Stimulated activated naive CD8-positive, alpha-beta T cell treated with anti-CD3 and anti-CD28 coated beads, Interleukin-15, Interleukin-2, amounts not matched to agents 100 ng/mL and 50 ng/mL, for 24 hours (primary cell): ENCODE results near the gene CDH4.
"Not testable (repeated sequence)": the region's sequence is repeated elsewhere in the genome, so short reads cannot be mapped to it uniquely, and the experiment has no call there.

Source experiments
- H3K27ac Mint-ChIP-seq: one replicate; pipeline ENCODE4 v1.8.0; 2021; ENCODE audit warnings: mild to moderate bottlenecking, mixed read lengths
- H3K27me3 Mint-ChIP-seq: one replicate; pipeline ENCODE4 v1.8.0; 2021; ENCODE audit warnings: mixed read lengths
- H3K36me3 Mint-ChIP-seq: one replicate; pipeline ENCODE4 v1.8.0; 2021; ENCODE audit warnings: low read depth, mixed read lengths
- H3K4me1 Mint-ChIP-seq: one replicate; pipeline ENCODE4 v1.8.0; 2021; ENCODE audit warnings: low read depth, mixed read lengths
- H3K4me3 Mint-ChIP-seq: one replicate; pipeline ENCODE4 v1.8.0; 2021; ENCODE audit warnings: mild to moderate bottlenecking, mixed read lengths
- H3K9me3 Mint-ChIP-seq: one replicate; pipeline ENCODE4 v1.8.0; 2021; ENCODE audit warnings: mixed read lengths

CDH4 gene

DNA sequence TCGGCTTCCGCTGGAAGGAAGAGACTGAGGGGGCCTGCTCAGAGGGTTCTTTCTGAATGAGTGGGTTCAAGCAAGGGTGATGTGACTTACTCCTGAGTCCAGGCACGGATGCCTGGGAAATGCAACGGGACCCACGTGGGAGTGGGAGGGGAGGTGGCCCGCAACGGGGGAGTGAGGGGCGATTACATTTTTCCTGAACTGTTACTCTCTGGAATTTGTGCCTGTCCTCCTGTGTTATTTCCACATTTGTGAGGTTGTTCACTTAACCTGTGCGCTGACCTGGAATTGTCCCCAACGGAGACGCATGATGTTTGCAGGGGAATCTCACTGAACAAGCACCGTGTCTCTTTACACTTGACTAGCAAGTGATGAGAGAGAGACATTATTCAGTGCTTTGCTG lies 209.4 kb downstream of the CDH4 start:
- H3K27me3 Mint-ChIP-seq = no peaks in the 10 kb centered on the region
- H3K27ac Mint-ChIP-seq = no peak overlapping the region
- H3K36me3 Mint-ChIP-seq = no peaks in the 10 kb centered on the region
- no peaks in the 10 kb centered on the region for H3K9me3 Mint-ChIP-seq
- H3K4me1 Mint-ChIP-seq = no peaks in the 10 kb centered on the region
- H3K4me3 Mint-ChIP-seq = no peak overlapping the region

- Mint-ChIP-seq H3K4me3 (no peak overlapping the region), H3K36me3 (no peaks in the 10 kb centered on the region), H3K27me3 (no peaks in the 10 kb centered on the region), H3K9me3 (peaks cover 11% of the 10 kb centered on the region), H3K4me1 (no peaks in the 10 kb centered on the region), H3K27ac (no peak overlapping the region)
Observed at GRCh38 chr20:61464307-61465303, 212.5 kb downstream of the CDH4 start.

DNA sequence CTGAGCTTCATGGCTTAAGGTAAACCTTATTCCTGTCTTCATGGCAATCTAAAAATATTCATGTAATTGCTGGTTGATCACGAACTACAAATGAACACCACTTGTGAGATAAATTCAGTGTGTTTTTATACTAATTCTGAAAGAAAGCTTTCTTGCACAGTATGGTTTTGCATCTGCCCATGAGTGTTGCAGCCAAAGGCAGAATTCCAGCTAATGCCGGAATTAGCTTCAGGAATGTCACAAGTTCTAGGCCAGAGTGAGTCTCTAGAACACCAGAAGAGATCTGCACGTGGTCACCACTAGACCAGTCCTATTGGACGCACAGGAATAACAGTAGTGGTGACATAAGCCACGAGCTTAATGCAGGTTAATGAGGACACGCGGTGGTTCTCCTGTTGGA lies 223.7 kb downstream of the CDH4 start:
- Mint-ChIP-seq H3K4me1 (no peaks in the 10 kb centered on the region), H3K36me3 (no peaks in the 10 kb centered on the region), H3K27ac (no peak overlapping the region), H3K9me3 (peaks cover 9% of the 10 kb centered on the region), H3K27me3 (peaks cover 3% of the 10 kb centered on the region), H3K4me3 (no peak overlapping the region)

- Mint-ChIP-seq H3K36me3 (no peaks in the 10 kb centered on the region), H3K9me3 (peaks cover 9% of the 10 kb centered on the region), H3K27me3 (peaks cover 3% of the 10 kb centered on the region), H3K4me1 (no peaks in the 10 kb centered on the region), H3K4me3 (no peak overlapping the region), H3K27ac (no peak overlapping the region)
Observed at GRCh38 chr20:61476956-61477355, 224.9 kb downstream of the CDH4 start.

- Mint-ChIP-seq H3K9me3 (peaks cover 9% of the 10 kb centered on the region), H3K27ac (no peak overlapping the region), H3K36me3 (no peaks in the 10 kb centered on the region), H3K4me3 (no peak overlapping the region), H3K4me1 (no peaks in the 10 kb centered on the region), H3K27me3 (peaks cover 3% of the 10 kb centered on the region)
Observed at GRCh38 chr20:61477451-61477861, 225.4 kb downstream of the CDH4 start.

DNA sequence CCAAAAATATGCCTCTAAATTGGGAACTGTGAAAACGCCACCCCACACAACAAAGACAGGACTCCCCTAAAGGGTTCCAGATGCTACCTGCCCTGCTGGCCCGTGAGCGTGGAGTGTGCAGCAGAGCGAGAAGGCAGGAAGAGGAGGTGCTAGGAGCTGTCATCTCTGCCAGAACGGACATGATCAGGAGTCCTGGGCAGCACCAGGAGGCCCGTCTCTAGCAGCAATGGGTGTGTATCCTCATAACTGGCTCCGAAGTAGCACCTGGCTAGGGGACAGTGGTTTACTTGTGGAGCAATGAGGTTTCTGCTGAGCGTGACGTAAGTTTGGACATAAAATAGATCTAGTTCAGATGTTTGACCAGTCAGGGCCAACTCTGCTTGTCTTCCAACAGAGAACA lies 226.0 kb downstream of the CDH4 start:
- H3K4me3 Mint-ChIP-seq = no peak overlapping the region

DNA sequence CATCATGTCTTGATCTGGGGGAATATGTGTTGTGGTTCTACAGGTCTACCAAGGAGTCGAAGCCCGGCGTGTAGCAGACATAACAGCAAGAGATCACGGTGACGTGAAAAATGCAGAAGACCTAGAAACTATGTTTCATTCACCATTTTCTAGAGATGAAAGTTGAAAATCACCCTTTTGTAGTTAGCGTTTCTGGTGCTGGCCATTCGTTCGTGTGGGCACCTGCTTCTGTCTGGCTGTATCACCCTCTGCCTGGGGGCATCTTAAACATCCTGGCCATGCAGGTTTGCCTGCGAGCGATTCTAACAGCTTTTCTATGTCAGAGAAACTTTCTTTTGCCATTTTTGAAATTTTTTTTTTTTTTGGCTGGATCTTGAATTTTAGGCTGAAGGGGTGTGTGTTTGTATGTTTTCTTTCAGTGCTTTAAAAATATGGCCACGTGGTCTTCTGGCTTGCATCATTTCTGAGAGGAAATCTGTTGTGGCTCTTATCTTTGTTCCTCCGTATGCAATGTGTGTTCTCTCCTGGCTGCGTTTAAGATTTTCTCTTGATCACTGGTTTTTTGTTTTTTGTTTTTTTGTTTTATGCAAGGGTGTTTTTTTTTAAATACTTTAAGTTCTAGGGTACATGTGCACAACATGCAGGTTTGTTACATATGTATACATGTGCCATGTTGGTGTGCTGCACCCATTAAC lies 226.7 kb downstream of the CDH4 start:
- H3K9me3 Mint-ChIP-seq = peaks cover 10% of the 10 kb centered on the region
- H3K27me3 Mint-ChIP-seq = peaks cover 3% of the 10 kb centered on the region
- no peaks in the 10 kb centered on the region for H3K36me3 Mint-ChIP-seq
- no peaks in the 10 kb centered on the region for H3K4me1 Mint-ChIP-seq
- H3K27ac Mint-ChIP-seq = no peak overlapping the region
- H3K4me3 Mint-ChIP-seq = no peak overlapping the region

More for the DNA sequence above, 226.0 kb downstream of the CDH4 start:
- no peak overlapping the region for H3K27ac Mint-ChIP-seq
- H3K9me3 Mint-ChIP-seq = peaks cover 9% of the 10 kb centered on the region
- peaks cover 3% of the 10 kb centered on the region for H3K27me3 Mint-ChIP-seq
- H3K4me1 Mint-ChIP-seq = no peaks in the 10 kb centered on the region
- H3K36me3 Mint-ChIP-seq = no peaks in the 10 kb centered on the region

- H3K27me3 Mint-ChIP-seq, H3K27ac Mint-ChIP-seq, H3K4me1 Mint-ChIP-seq, H3K36me3 Mint-ChIP-seq, H3K4me3 Mint-ChIP-seq: not testable (repeated sequence)
- H3K9me3 Mint-ChIP-seq = peaks cover 13% of the 10 kb centered on the region
Observed at GRCh38 chr20:61479433-61479832, 227.4 kb downstream of the CDH4 start.

DNA sequence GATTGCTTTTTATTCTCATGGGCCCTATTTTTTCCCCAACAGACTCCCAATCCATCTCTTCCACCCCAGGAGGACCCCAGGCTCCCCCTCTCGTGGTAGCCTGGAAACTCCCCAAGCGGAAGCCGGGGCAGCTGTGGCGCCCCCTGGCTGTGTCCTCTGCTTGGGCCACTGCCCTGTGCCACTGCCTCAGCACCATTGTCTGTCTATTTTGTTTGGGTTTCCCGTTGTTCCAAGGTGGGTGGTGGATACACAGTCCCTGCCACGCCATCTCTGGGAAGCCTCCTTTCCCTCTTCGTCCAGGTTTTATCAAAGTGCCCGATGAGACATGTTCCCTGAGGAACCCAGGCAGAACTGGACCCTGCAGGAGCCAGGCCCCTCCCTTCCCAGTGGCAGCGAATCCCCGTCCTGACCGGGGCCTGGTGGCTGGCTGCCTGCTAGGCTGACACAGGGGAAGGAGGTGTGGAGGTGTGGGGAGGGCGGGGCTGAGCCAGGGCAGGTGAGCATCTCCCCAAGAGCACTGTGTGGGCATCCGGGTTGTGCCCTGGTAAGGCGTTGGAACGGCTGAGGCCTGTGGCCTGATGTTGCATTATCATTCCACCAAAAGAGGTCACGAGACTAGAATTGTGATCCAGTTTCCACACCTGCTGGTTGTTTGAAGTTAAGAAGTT lies 228.2 kb downstream of the CDH4 start:
- no peak overlapping the region for H3K27ac Mint-ChIP-seq
- no peaks in the 10 kb centered on the region for H3K36me3 Mint-ChIP-seq
- H3K4me3 Mint-ChIP-seq = no peak overlapping the region
- H3K4me1 Mint-ChIP-seq = no peaks in the 10 kb centered on the region
- H3K9me3 Mint-ChIP-seq = peaks cover 13% of the 10 kb centered on the region
- H3K27me3 Mint-ChIP-seq = peaks cover 3% of the 10 kb centered on the region

DNA sequence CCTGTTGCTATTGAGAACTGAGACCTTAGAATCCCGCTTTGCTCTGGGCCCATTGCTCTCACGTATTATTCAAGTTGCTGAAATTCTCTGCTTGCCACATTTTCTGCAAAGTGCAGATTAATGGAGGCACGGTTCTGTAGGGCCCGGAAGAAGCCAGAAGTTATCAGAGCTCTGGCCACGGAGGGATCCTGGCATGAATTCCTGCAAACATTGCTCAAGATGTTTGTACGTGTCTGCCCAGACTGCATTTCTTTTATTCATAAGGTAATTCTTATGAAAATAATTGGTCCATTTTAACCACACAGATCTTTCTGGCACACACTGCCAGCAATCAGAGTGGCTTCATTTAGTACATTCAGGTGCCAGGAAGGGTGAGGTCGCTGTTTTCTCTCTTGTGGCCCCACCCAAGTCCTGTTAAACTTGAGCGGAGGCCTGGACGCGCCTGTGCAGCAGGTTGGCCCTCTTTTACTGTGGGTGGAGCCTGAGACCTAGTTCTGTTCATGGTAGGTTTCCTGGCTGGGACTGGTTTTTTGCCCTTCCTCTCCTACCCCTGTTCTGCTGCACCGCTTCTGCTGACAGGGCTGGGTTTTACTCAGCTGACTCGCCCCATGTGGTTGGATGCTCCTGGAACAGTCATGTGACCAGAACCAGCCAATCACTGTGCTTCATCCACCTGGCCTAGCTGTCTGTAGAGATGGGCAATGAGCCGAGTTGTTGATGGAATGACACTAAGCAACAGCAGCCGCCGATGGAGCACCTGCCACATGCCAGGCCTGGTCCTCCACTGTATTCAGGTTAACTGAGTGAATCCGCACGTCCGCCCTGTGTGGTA lies 230.2 kb downstream of the CDH4 start:
- H3K4me3 Mint-ChIP-seq = no peak overlapping the region
- no peak overlapping the region for H3K27ac Mint-ChIP-seq
- H3K9me3 Mint-ChIP-seq = peaks cover 13% of the 10 kb centered on the region
- H3K36me3 Mint-ChIP-seq = no peaks in the 10 kb centered on the region
- H3K27me3 Mint-ChIP-seq = peaks cover 3% of the 10 kb centered on the region
- no peaks in the 10 kb centered on the region for H3K4me1 Mint-ChIP-seq

GRCh38 chr20:61482901-61483300 lies 230.8 kb downstream of the CDH4 start:
- Mint-ChIP-seq H3K9me3 (peaks cover 13% of the 10 kb centered on the region), H3K4me3 (no peak overlapping the region), H3K27me3 (peaks cover 3% of the 10 kb centered on the region), H3K27ac (no peak overlapping the region), H3K4me1 (no peaks in the 10 kb centered on the region), H3K36me3 (no peaks in the 10 kb centered on the region)

DNA sequence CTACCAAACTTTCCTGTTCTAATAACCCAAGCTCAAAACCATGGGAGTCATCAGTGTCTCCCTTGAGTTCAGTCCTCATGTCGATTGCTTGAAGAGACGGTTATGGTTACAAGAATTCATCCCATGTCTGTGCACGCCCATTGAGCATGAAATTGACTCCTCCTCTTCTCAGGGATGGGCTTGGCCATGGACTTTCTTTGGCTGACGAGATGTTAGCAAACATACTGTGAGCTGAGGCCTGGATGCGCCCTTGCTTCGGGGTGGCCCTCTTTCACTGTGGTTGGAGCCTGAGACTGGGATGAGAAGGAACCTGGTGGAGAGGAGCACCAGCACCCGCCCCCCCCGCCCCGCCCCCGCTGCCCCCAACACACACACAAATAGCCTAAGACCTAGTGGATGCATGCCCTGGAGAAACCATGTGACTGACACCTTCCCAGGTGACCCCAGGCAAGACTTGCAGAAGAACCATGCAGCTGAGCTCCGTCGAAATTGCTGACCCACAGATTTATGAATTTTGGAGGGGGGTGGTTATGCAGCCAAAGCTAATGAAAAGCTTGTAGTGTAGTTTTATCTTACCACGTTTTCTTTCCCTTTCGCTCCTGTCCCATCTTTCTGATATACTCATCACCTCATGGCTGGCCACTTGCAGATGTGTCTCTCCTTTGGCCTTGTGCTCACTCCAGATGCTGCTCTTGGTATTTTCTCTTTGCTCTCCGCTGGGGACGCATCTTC lies 231.4 kb downstream of the CDH4 start:
- no peak overlapping the region for H3K4me3 Mint-ChIP-seq
- H3K9me3 Mint-ChIP-seq = peaks cover 10% of the 10 kb centered on the region
- peaks cover under 1% of the 10 kb centered on the region for H3K27me3 Mint-ChIP-seq
- no peaks in the 10 kb centered on the region for H3K4me1 Mint-ChIP-seq
- H3K27ac Mint-ChIP-seq = no peak overlapping the region
- no peaks in the 10 kb centered on the region for H3K36me3 Mint-ChIP-seq

DNA sequence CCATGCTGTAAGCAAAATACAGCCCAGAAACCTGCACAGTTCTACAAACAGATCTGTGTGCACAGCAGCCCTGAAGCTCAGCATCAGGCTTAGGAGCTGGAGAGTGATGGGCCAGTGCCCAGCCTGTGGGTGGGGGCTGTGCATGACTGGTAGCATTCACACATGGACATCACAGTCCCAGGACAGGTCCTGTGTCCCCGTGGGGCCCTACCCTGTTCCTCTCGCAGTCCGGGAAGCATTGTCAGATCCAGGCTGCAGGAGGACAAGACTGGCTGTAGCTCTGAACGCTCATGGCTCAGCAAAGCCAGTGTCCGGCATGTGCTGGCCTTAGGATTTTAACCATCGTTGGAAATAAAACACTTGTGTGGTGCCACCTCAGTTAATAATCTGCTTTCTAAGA lies 234.1 kb downstream of the CDH4 start:
- H3K36me3 Mint-ChIP-seq = no peaks in the 10 kb centered on the region
- H3K27ac Mint-ChIP-seq = no peak overlapping the region
- no peaks in the 10 kb centered on the region for H3K4me1 Mint-ChIP-seq
- H3K27me3 Mint-ChIP-seq = no peaks in the 10 kb centered on the region
- peaks cover 4% of the 10 kb centered on the region for H3K9me3 Mint-ChIP-seq
- H3K4me3 Mint-ChIP-seq = no peak overlapping the region
